Measurements from ENCODE around the gene C5orf46.
"Not testable (repeated sequence)": the region's sequence is repeated elsewhere in the genome, so short reads cannot be mapped to it uniquely, and the experiment has no call there.

- TF ChIP-seq EZH2 (IDR thresholded peaks at IDR 0.05; ENCODE audit: insufficient read depth, poor library complexity, severe bottlenecking); EZH2phosphoT487 (IDR thresholded peaks at IDR 0.05; ENCODE audit: insufficient read depth, low read depth): not testable (repeated sequence)
Measured at GRCh38 chr5:147871980-147872549, 34.3 kb downstream of the C5orf46 start.

All from GM23248 (cell line).